ENCODE results near the gene TOR1AIP1.

GRCh38 chr1:179941454-179941853 is 59.4 kb downstream of the TOR1AIP1 start:
- no peak for TF ChIP-seq POLR2AphosphoS5 (IDR thresholded peaks at IDR 0.05)
- no peak for TF ChIP-seq CTCF (IDR thresholded peaks at IDR 0.05)
